ENCODE measurements around the gene CHRNA4. TPM values are rescaled to one million over a fixed set of nuclear protein-coding genes. Genes with fewer than 3 reads are reported as not detected.
A peak's percentile ranks its signal among the peaks of the same experiment; 100 is the strongest.

The CHRNA4 gene
- total RNA-seq, 6 experiments from 2014 or later, result 4.6 to 165 (median 26.8) TPM

GRCh38 chr20:63326314-63327230 is 34.6 kb downstream of the CHRNA4 start:
- DNase-seq, result peak in 1 of 3 donors; percentile 22

GRCh38 chr20:63325554-63326313 is 35.4 kb downstream of the CHRNA4 start:
- H3K27me3 ChIP-seq, result no peaks in the 10 kb centered on the region
- intact Hi-C loops (cut with DNase I), result no loop called here
- WGBS (ENCODE audit: insufficient coverage, low coverage, low lambda C conversion rate, missing lambda C conversion rate), result 20% methylated on average over 1 of the region's 8 CpGs
- H3K27ac ChIP-seq, result no peak overlapping the region
- no peak overlapping the region for H3K4me3 ChIP-seq
- no peak for ATAC-seq
- no peaks in the 10 kb centered on the region for H3K4me1 ChIP-seq
- H3K9me3 ChIP-seq, result no peaks in the 10 kb centered on the region
- peak in 1 of 3 donors; percentile 44 for DNase-seq
- TF ChIP-seq CTCF (IDR thresholded peaks at IDR 0.05) (no peak), POLR2A (IDR thresholded peaks at IDR 0.05) (no peak)
- H3K36me3 ChIP-seq, result no peaks in the 10 kb centered on the region

More at GRCh38 chr20:63326314-63327230, 34.6 kb downstream of the CHRNA4 start:
- intact Hi-C loops (cut with DNase I), result no loop called here
- no peak for ATAC-seq
- H3K9me3 ChIP-seq, result no peaks in the 10 kb centered on the region
- no peaks in the 10 kb centered on the region for H3K27me3 ChIP-seq
- H3K4me1 ChIP-seq, result no peaks in the 10 kb centered on the region
- no peaks in the 10 kb centered on the region for H3K36me3 ChIP-seq
- no peak overlapping the region for H3K4me3 ChIP-seq
- H3K27ac ChIP-seq, result no peak overlapping the region
- 60% methylated on average over 1 of the region's 15 CpGs for WGBS (ENCODE audit: insufficient coverage, low coverage, low lambda C conversion rate, missing lambda C conversion rate)
- no peak for TF ChIP-seq POLR2A (IDR thresholded peaks at IDR 0.05)
- no peak for TF ChIP-seq CTCF (IDR thresholded peaks at IDR 0.05)

- Histone ChIP-seq H3K27me3 (no peaks in the 10 kb centered on the region), H3K9me3 (no peaks in the 10 kb centered on the region), H3K36me3 (no peaks in the 10 kb centered on the region), H3K27ac (no peak overlapping the region), H3K4me3 (no peak overlapping the region), H3K4me1 (no peaks in the 10 kb centered on the region)
- WGBS (ENCODE audit: insufficient coverage, low coverage, low lambda C conversion rate, missing lambda C conversion rate), result 0% methylated on average over 2 of the region's 10 CpGs
- no peak for TF ChIP-seq POLR2A (IDR thresholded peaks at IDR 0.05)
- TF ChIP-seq CTCF (IDR thresholded peaks at IDR 0.05), result no peak
- ATAC-seq (no peak), DNase-seq (peak in 1 of 3 donors; percentile 45)
- intact Hi-C loops (cut with DNase I), result no loop called here
Measured at GRCh38 chr20:63325021-63325471, 36.1 kb downstream of the CHRNA4 start.

GRCh38 chr20:63323357-63323981 is 37.7 kb downstream of the CHRNA4 start:
- H3K4me1 ChIP-seq, result no peaks in the 10 kb centered on the region
- H3K36me3 ChIP-seq, result no peaks in the 10 kb centered on the region
- H3K27ac ChIP-seq, result no peak overlapping the region
- no peaks in the 10 kb centered on the region for H3K27me3 ChIP-seq
- no peaks in the 10 kb centered on the region for H3K9me3 ChIP-seq
- intact Hi-C loops (cut with DNase I), result no loop called here
- no peak for ATAC-seq
- WGBS (ENCODE audit: insufficient coverage, low coverage, low lambda C conversion rate, missing lambda C conversion rate), result 65% methylated on average over 17 of the region's 18 CpGs
- no peak overlapping the region for H3K4me3 ChIP-seq
- no peak for TF ChIP-seq POLR2A (IDR thresholded peaks at IDR 0.05)
- TF ChIP-seq CTCF (IDR thresholded peaks at IDR 0.05), result no peak
- DNase-seq, result peak in 1 of 3 donors; percentile 18

All from right lobe of liver (tissue), 6 donors.